ENCODE measurements around the gene CSMD2. TPM values are rescaled to one million over a fixed set of nuclear protein-coding genes. Genes with fewer than 3 reads are reported as not detected.

CSMD2 gene
- total and polyA plus RNA-seq, 7 donors, result under 0.01 to 0.83 (median 0.16) TPM

- Histone ChIP-seq H3K4me1 (peaks cover 0 to 3% (median 0%) of the 10 kb centered on the region in 4 donors), H3K27me3 (no peaks in the 10 kb centered on the region), H3K4me3 (no peak overlapping the region), H3K27ac (no peak overlapping the region), H3K9me3 (peaks cover 0 to 3% (median 0%) of the 10 kb centered on the region in 4 donors), H3K36me3 (no peaks in the 10 kb centered on the region)
- TF ChIP-seq EP300 (IDR thresholded peaks at IDR 0.05) (no peak), POLR2AphosphoS5 (IDR thresholded peaks at IDR 0.05) (no peak), POLR2A (IDR thresholded peaks at IDR 0.05) (no peak)
- TF ChIP-seq, protein P1, sequence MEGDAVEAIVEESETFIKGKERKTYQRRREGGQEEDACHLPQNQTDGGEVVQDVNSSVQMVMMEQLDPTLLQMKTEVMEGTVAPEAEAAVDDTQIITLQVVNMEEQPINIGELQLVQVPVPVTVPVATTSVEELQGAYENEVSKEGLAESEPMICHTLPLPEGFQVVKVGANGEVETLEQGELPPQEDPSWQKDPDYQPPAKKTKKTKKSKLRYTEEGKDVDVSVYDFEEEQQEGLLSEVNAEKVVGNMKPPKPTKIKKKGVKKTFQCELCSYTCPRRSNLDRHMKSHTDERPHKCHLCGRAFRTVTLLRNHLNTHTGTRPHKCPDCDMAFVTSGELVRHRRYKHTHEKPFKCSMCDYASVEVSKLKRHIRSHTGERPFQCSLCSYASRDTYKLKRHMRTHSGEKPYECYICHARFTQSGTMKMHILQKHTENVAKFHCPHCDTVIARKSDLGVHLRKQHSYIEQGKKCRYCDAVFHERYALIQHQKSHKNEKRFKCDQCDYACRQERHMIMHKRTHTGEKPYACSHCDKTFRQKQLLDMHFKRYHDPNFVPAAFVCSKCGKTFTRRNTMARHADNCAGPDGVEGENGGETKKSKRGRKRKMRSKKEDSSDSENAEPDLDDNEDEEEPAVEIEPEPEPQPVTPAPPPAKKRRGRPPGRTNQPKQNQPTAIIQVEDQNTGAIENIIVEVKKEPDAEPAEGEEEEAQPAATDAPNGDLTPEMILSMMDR (IDR thresholded peaks at IDR 0.05), result no peak
- DNase-seq, result no peak
- intact Hi-C loops (cut with DNase I), result no loop called here
- 48 to 90% methylated on average over 2 of the region's 2 CpGs for WGBS, 2 donors
These were observed 115.6 kb downstream of the CSMD2 start for GRCh38 chr1:34049477-34049876.

- no peaks in the 10 kb centered on the region for H3K27me3 ChIP-seq
- no peaks in the 10 kb centered on the region for H3K36me3 ChIP-seq
- no peaks in the 10 kb centered on the region for H3K4me1 ChIP-seq
- 54 to 55% methylated on average over 7 of the region's 7 CpGs for WGBS, 2 donors
- intact Hi-C loops (cut with DNase I), result no loop called here
- H3K27ac ChIP-seq, result no peak overlapping the region
- TF ChIP-seq POLR2AphosphoS5 (IDR thresholded peaks at IDR 0.05) (no peak), POLR2A (IDR thresholded peaks at IDR 0.05) (no peak), EP300 (IDR thresholded peaks at IDR 0.05) (no peak)
- TF ChIP-seq, protein P1 (IDR thresholded peaks at IDR 0.05), result no peak
- no peaks in the 10 kb centered on the region for H3K9me3 ChIP-seq
- H3K4me3 ChIP-seq, result no peak overlapping the region
- no peak for DNase-seq
These were observed 127.2 kb downstream of the CSMD2 start for GRCh38 chr1:34037856-34038255.

DNA sequence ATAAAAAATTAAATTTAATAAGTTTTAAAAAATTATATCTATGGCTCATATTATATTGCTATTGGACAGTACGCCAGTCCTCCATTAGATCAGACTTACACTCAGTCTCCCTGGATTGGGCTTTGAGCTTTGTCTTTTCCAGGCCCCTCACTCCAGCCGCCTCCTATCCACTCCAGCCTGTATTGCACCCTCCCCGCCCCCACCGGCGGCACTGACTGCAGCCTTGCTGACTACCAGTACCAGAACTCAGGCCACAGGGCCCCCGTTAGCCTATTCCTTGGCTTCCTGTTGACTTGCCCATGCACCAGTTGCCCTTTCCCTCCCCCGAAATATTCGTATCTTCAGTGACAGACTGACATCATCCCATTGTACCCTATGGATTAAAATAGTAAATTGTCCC is 127.9 kb downstream of the CSMD2 start:
- no peaks in the 10 kb centered on the region for H3K27me3 ChIP-seq
- no peaks in the 10 kb centered on the region for H3K36me3 ChIP-seq
- intact Hi-C loops (cut with DNase I), result no loop called here
- H3K4me3 ChIP-seq, result no peak overlapping the region
- no peaks in the 10 kb centered on the region for H3K4me1 ChIP-seq
- no peak overlapping the region for H3K27ac ChIP-seq
- TF ChIP-seq POLR2AphosphoS5 (IDR thresholded peaks at IDR 0.05) (no peak), POLR2A (IDR thresholded peaks at IDR 0.05) (no peak), EP300 (IDR thresholded peaks at IDR 0.05) (no peak)
- TF ChIP-seq, protein P1 (IDR thresholded peaks at IDR 0.05), result no peak
- no peaks in the 10 kb centered on the region for H3K9me3 ChIP-seq
- no peak for DNase-seq
- WGBS, 2 donors, result 67 to 81% methylated on average over 8 of the region's 8 CpGs

DNA sequence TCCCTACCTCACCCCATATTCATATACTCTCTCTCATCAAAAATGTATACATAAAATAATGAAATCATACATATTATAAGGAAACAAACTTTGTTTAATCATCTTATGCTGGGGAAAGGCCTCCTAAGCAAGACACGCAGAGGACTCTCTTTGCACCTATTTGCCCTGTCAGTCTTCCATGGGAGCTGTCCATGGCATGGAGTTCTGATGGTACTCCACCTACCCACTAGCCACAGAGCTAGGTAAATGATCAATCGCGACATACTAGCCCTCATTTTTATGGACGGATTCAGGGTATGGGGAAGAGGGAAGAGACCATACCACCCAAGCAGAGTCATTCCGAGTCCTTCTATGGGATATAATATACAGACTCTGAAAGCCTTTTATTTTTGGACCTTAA is 131.0 kb downstream of the CSMD2 start:
- Histone ChIP-seq H3K9me3 (no peaks in the 10 kb centered on the region), H3K4me3 (no peak overlapping the region), H3K36me3 (no peaks in the 10 kb centered on the region), H3K4me1 (no peaks in the 10 kb centered on the region), H3K27ac (no peak overlapping the region), H3K27me3 (peaks cover 0 to 3% (median 0%) of the 10 kb centered on the region in 3 donors)
- 61 to 78% methylated on average over 5 of the region's 5 CpGs for WGBS, 2 donors
- no peak for DNase-seq
- TF ChIP-seq, protein P1 (IDR thresholded peaks at IDR 0.05), result no peak
- TF ChIP-seq EP300 (IDR thresholded peaks at IDR 0.05) (no peak), POLR2AphosphoS5 (IDR thresholded peaks at IDR 0.05) (no peak), POLR2A (IDR thresholded peaks at IDR 0.05) (no peak)
- intact Hi-C loops (cut with DNase I), result no loop called here

GRCh38 chr1:34029954-34030353 is 135.1 kb downstream of the CSMD2 start:
- DNase-seq, result no peak
- Histone ChIP-seq H3K27ac (no peak overlapping the region), H3K9me3 (no peaks in the 10 kb centered on the region), H3K36me3 (no peaks in the 10 kb centered on the region), H3K27me3 (peaks cover 0 to 3% (median 0%) of the 10 kb centered on the region in 3 donors), H3K4me1 (no peaks in the 10 kb centered on the region), H3K4me3 (no peak overlapping the region)
- intact Hi-C loops (cut with DNase I), result no loop called here
- 91 to 95% methylated on average over 2 of the region's 2 CpGs for whole genome bisulfite sequencing, 2 donors
- TF ChIP-seq, protein P1 (IDR thresholded peaks at IDR 0.05), result no peak
- TF ChIP-seq EP300 (IDR thresholded peaks at IDR 0.05) (no peak), POLR2A (IDR thresholded peaks at IDR 0.05) (no peak)

All from sigmoid colon (tissue), 7 donors.